HAP-1 (cell line): ENCODE results near the gene ACOXL.

Source experiments
- DNase-seq, 2 experiments: peaks; one replicate each; pipeline ENCODE4 v3.0.0-alpha.2; 2016 to 2020; ENCODE audit warnings: low spot score in 2 of 2
- H3K27me3 ChIP-seq: fragments of 250-450 bp; sonication (Bioruptor Pico); 2 replicates; pipeline ENCODE4 v1.5.1; 2020; ENCODE audit warnings: low read depth, mild to moderate bottlenecking, moderate library complexity
- H3K36me3 ChIP-seq: fragments of 250-450 bp; sonication (Bioruptor Pico); replicated peaks from 2 replicates; pipeline ENCODE4 v1.5.1; 2020; ENCODE audit warnings: mild to moderate bottlenecking
- H3K4me1 ChIP-seq: fragments of 250-450 bp; sonication (Bioruptor Pico); 2 replicates; pipeline ENCODE4 v1.5.1; 2020; ENCODE audit warnings: mild to moderate bottlenecking
- H3K4me3 ChIP-seq: fragments of 250-450 bp; sonication (Bioruptor Pico); 2 replicates; pipeline ENCODE4 v1.5.1; 2020; ENCODE audit warnings: mild to moderate bottlenecking, moderate library complexity
- H3K9me3 ChIP-seq: fragments of 250-450 bp; sonication (Bioruptor Pico); 2 replicates; pipeline ENCODE4 v1.5.1; 2020; ENCODE audit warnings: mild to moderate bottlenecking, moderate library complexity
- in situ Hi-C: fragments of 300-500 bp; cut with MboI; formaldehyde crosslinking; loops from 3 replicates; pipeline ENCODE4 v1.14.3; 2020; ENCODE audit warnings: low sequenced_read_pairs, inconsistent platforms, mixed read lengths

ACOXL gene

DNA sequence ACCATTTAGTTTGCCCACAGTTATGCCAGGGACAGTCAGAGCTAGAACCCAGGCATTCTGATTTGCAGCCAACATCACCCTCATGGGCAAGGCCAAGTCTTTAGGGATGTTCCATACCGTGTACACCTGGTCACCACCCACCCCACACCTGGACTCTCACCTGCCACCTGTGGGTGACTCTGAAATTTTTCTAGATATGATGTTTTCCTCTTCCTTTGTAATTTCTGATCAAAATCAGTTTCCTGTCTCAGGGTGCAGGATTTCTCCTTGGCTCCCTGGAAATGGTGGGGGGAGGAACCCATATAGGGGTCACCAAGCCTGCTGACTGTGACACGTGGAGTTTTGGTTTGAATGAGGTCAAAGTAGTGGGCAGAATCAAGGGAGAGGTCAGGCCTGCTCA is 138.2 kb downstream of the ACOXL start:
- in situ Hi-C loops, result no loop called here
- H3K27me3 ChIP-seq, result no peaks in the 10 kb centered on the region
- DNase-seq, result no peak
- no peaks in the 10 kb centered on the region for H3K36me3 ChIP-seq
- no peak overlapping the region for H3K4me3 ChIP-seq
- no peaks in the 10 kb centered on the region for H3K9me3 ChIP-seq
- no peaks in the 10 kb centered on the region for H3K4me1 ChIP-seq

GRCh38 chr2:110871637-110872036 is 139.3 kb downstream of the ACOXL start:
- DNase-seq, result no peak
- no peak overlapping the region for H3K4me3 ChIP-seq
- H3K4me1 ChIP-seq, result no peaks in the 10 kb centered on the region
- no peaks in the 10 kb centered on the region for H3K9me3 ChIP-seq
- H3K27me3 ChIP-seq, result no peaks in the 10 kb centered on the region
- in situ Hi-C loops, result no loop called here
- no peaks in the 10 kb centered on the region for H3K36me3 ChIP-seq

- Histone ChIP-seq H3K4me3 (no peak overlapping the region), H3K27me3 (no peaks in the 10 kb centered on the region), H3K4me1 (no peaks in the 10 kb centered on the region), H3K9me3 (no peaks in the 10 kb centered on the region), H3K36me3 (no peaks in the 10 kb centered on the region)
- in situ Hi-C loops, result no loop called here
- DNase-seq, result no peak
These were observed 140.1 kb downstream of the ACOXL start for GRCh38 chr2:110872521-110872920.

- DNase-seq, result no peak
- Histone ChIP-seq H3K4me3 (no peak overlapping the region), H3K4me1 (no peaks in the 10 kb centered on the region), H3K9me3 (peaks cover 2% of the 10 kb centered on the region; the same call in 1 of the 2 replicates), H3K36me3 (no peaks in the 10 kb centered on the region), H3K27me3 (no peaks in the 10 kb centered on the region)
- in situ Hi-C loops, result no loop called here
These were observed 140.7 kb downstream of the ACOXL start for GRCh38 chr2:110873056-110873502.

DNA sequence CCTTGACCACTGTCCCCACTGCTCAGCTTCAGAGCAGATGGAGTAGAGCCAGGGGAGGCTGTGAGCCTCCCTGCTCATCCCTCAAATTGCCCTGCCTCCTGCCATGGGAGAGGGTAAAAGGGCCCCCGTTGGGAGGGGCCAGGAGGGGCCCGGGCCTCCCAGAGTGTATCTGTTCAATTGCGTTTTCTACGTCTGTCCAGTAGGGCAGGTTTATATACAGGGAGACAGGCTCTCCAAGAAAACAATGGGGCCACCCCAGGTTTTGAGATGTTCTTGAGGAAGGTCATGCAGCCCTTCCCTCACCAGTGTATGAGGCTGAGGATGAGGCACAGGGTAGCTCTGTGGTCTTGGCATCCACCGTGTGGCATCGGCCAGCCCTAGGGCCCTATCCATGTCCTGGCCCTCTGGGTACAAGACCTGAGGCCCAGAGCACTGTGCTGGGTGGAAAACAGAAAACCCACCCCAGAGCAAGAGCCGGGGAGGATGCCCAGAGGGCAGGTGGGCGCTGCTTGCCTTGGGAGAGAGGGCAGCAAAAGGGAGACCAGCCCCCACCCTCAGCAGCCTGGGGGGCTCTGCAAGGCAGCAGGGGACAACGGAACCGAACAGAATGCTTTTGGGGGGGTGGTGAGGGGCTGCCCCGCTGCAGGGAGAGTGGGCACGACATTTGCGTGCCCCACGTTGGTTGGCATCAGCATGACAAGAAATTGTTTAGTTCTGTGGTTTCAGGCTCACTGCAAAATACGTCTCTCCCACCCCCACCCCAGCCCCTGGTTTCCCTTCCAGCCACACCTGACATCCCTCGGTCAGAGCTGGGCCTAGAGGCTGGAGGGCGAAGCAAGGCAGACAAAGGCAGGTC is 141.5 kb downstream of the ACOXL start:
- in situ Hi-C loops, result no loop called here
- no peaks in the 10 kb centered on the region for H3K27me3 ChIP-seq
- H3K4me3 ChIP-seq, result no peak overlapping the region
- no peaks in the 10 kb centered on the region for H3K4me1 ChIP-seq
- H3K9me3 ChIP-seq, result peaks cover 3% of the 10 kb centered on the region; the same call in 1 of the 2 replicates
- H3K36me3 ChIP-seq, result no peaks in the 10 kb centered on the region
- DNase-seq, result no peak

DNA sequence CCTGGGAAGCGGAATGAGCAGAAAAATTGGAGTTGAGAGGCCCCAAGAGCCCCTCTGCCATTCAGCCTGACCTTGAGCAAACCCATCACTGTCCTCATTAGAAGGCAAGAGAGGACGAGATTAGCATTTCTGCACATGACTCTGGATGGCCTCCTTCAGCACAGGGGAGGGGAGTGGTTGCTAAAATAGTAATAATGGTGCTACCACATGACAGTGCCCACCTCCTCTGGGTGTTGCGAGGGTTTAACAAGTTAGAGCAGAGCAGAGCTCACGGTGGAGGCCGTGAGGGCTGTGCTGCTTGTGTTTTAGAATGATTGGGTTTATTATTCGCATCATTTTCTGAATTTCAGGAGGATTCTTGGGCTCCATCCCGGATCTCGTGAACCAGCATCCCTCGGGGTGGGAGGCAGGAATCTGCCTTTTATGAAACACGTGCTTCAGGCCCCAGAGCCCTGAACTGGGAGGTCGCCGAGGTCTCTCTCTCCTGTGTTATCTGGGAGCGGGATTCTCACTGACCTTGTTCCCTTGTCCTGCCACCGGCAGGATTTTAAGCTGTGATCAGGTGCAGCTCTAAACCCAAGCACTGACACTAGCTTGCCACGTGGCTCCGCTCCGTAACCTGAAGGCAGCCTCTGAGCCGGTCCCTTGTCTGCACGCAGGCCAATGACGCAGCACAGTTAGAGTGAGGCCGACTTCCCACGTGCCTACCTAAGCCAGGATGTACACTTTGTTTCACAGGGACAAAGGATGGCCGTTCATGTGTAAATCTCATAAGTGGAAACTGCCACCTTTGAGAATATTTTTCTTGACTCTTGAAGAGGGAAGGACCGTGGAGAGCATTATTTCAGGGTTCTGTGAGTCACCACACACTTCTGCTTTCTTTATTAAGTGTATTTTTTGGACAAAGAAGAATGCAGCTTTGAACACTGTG is 142.3 kb downstream of the ACOXL start:
- no peak for DNase-seq
- H3K9me3 ChIP-seq, result peaks cover 3% of the 10 kb centered on the region; the same call in 1 of the 2 replicates
- H3K4me3 ChIP-seq, result no peak overlapping the region
- H3K27me3 ChIP-seq, result no peaks in the 10 kb centered on the region
- H3K36me3 ChIP-seq, result no peaks in the 10 kb centered on the region
- no peaks in the 10 kb centered on the region for H3K4me1 ChIP-seq
- in situ Hi-C loops, result no loop called here

DNA sequence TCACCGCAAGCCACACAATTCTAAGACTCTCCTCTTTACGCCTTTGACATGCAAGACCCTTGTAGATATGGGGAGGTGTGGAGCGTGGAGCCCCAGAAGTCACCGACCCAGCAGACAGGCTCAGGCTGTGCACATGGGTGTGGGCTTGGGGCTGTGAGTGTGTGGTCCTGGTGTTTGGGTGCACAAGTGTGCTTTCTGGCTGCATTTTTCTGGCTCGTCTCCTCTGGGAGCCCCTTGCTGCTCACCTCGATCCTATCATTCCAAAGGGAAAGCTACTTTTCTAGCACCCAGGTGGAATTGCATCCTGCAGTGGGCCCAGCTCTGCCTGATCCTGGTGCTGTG is 143.0 kb downstream of the ACOXL start:
- in situ Hi-C loops, result no loop called here
- H3K4me1 ChIP-seq, result no peaks in the 10 kb centered on the region
- no peaks in the 10 kb centered on the region for H3K36me3 ChIP-seq
- no peaks in the 10 kb centered on the region for H3K27me3 ChIP-seq
- H3K4me3 ChIP-seq, result no peak overlapping the region
- no peak for DNase-seq
- H3K9me3 ChIP-seq, result peaks cover 3% of the 10 kb centered on the region; the same call in 1 of the 2 replicates

GRCh38 chr2:110876167-110876999 is 144.0 kb downstream of the ACOXL start:
- in situ Hi-C loops, result no loop called here
- DNase-seq, result no peak
- H3K36me3 ChIP-seq, result no peaks in the 10 kb centered on the region
- no peak overlapping the region for H3K4me3 ChIP-seq
- H3K4me1 ChIP-seq, result no peaks in the 10 kb centered on the region
- no peaks in the 10 kb centered on the region for H3K27me3 ChIP-seq
- H3K9me3 ChIP-seq, result peaks cover 3% of the 10 kb centered on the region; the same call in 1 of the 2 replicates

- in situ Hi-C loops, result no loop called here
- H3K9me3 ChIP-seq, result peaks cover 3% of the 10 kb centered on the region; the same call in 1 of the 2 replicates
- no peaks in the 10 kb centered on the region for H3K27me3 ChIP-seq
- no peaks in the 10 kb centered on the region for H3K36me3 ChIP-seq
- H3K4me3 ChIP-seq, result no peak overlapping the region
- H3K4me1 ChIP-seq, result no peaks in the 10 kb centered on the region
- DNase-seq, result no peak
These were observed 144.9 kb downstream of the ACOXL start for GRCh38 chr2:110877031-110877827.

DNA sequence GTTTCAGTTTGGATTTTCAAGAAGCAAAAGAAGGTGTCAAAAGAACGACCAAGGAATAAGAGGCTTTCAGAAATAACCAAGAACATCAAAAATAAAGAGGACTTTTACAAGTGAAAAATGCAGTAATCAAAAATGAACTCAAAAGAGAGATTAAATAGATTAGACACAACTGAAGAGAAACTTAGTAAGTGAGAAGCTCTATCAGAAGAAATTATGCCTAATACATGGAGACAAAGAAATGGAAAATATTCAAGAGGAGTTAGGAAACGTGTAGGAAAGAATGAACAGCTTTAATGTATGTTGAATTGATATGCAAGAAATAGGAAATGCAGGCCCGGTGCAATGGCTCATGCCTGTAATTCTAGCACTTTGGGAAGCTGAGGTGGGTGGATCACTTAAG is 145.8 kb downstream of the ACOXL start:
- Histone ChIP-seq H3K36me3 (no peaks in the 10 kb centered on the region), H3K4me1 (no peaks in the 10 kb centered on the region), H3K4me3 (no peak overlapping the region), H3K9me3 (peaks cover 3% of the 10 kb centered on the region; the same call in 1 of the 2 replicates), H3K27me3 (no peaks in the 10 kb centered on the region)
- in situ Hi-C loops, result no loop called here
- no peak for DNase-seq

DNA sequence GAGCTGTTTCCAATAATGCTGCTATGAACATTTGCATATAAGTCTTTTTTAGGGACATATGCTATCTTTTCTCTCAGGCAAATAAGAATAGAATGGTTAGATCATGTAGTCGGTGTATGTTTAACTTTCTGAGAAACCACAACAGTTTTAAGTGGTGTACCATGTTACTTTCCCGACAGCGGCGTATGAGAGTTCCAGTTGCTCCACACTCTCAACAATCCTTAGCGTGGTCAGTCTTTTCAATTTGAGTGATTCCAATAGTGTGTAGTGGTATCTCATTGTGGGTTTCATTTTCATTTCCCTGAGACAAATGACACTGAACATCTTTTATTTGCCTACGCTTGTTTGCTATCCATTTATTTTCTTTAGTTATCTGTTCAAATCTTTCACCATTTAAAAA is 149.5 kb downstream of the ACOXL start:
- Histone ChIP-seq H3K27me3 (no peaks in the 10 kb centered on the region), H3K4me3 (no peak overlapping the region), H3K4me1 (no peaks in the 10 kb centered on the region), H3K9me3 (peaks cover 3% of the 10 kb centered on the region; the same call in 1 of the 2 replicates), H3K36me3 (no peaks in the 10 kb centered on the region)
- DNase-seq, result no peak
- in situ Hi-C loops, result no loop called here

- in situ Hi-C loops, result no loop called here
- Histone ChIP-seq H3K4me1 (no peaks in the 10 kb centered on the region), H3K36me3 (no peaks in the 10 kb centered on the region), H3K4me3 (no peak overlapping the region), H3K9me3 (no peaks in the 10 kb centered on the region; the same call in 1 of the 2 replicates), H3K27me3 (no peaks in the 10 kb centered on the region)
- no peak for DNase-seq
These were observed 151.0 kb downstream of the ACOXL start for GRCh38 chr2:110883406-110883805.

DNA sequence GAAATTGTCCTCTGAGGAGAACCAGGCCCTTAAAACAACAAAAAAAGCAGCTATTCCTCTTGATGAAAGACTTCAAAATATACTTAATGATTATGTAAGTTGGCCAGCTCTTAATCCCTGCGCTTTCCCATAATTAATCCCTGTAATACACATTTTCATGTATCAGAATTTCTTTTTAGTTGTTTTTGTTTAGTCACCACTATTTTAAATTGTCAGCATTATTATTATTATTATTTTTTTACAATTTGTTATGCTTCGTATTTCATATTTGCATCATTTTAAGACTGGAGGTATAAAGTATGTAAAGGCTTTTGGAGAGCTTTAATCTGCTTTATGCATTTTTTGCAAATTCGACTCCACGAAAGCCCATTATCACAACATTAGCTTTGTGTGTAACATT is 152.9 kb downstream of the ACOXL start:
- DNase-seq, result no peak
- no peaks in the 10 kb centered on the region for H3K27me3 ChIP-seq
- no peak overlapping the region for H3K4me3 ChIP-seq
- no peaks in the 10 kb centered on the region for H3K9me3 ChIP-seq
- no peaks in the 10 kb centered on the region for H3K36me3 ChIP-seq
- in situ Hi-C loops, result no loop called here
- H3K4me1 ChIP-seq, result no peaks in the 10 kb centered on the region
